Heart left ventricle (tissue), 13 donors: Measurements from ENCODE around the gene PLAU.

ENCODE experiments used
- POLR2A ChIP-seq, 2 donors: fragments of 450-650 bp; IDR thresholded peaks; one replicate each; pipeline ENCODE4 v1.6.1; 2017; ENCODE audit warnings: antibody characterized with exemption in 2 of 2, mild to moderate bottlenecking in 2 of 2, moderate library complexity in 2 of 2
- TF ChIP-seq, protein P1 (sequence below), 12 donors: fragments of 200-600 bp; sonication (generic) in 4 of 12; IDR thresholded peaks; one replicate each; pipeline versions ENCODE4 v1.5.0 to v1.8.0; 2018 to 2022; ENCODE audit warnings: antibody characterized with exemption in 12 of 12, mild to moderate bottlenecking in 5 of 12
- donor health status: ischemic (EF 13 %, LVEDD 7.1; RV severe dilation, severe dysfunction).
- donor health status: DM: no; HTN: yes; CAD: no.
- donor health status: DM: no; HTN: no; CAD: no.
- donor health status: ischemic (EF 25% LVEDD 6.9; RV normal size, moderate dysfunction).
- donor health status: ischemic (EF 25% LVEDD 5.7; RV mildly dilated, moderate dysfunction).
- donor health status: ischemic (EF 35%, LVEDD 5.7; RV mildly dilated, moderate dysfunction).
- donor health status: nonischemic (EF 11% LVEDD 7.7; RV severe dilation, severe dysfunction).
- donor health status: DM: yes; HTN: yes; CAD: no.
- donor health status: PGD.
- donor health status: ischemic (EF 29% LVEDD 5.4; RV normal size, mild dysfunction).
- donor health status: nonischemic (EF 23%, LVEDD 6.1; RV moderate dilation, normal function).

DNA sequence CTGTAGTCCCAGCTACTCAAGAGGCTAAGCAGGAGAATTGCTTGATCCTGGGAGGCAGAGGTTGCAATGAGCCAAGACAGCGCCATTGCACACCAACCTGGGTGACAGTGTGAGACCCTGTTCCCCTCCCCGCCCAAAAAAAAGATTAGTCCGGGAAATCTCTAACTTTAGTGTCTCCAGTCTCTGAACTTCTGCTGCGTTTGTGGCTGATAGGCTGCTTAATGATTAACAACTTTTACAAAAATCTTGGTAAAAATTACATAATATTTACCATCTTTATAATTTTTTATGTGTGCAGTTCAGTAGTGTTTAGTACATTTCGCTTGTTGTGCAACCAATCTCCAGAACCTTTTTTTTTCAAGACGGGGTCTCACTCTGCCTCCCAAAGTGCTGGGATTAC is 9.7 kb upstream of the PLAU start:
- TF ChIP-seq POLR2A (IDR thresholded peaks at IDR 0.05): no peak
- TF ChIP-seq, protein P1, sequence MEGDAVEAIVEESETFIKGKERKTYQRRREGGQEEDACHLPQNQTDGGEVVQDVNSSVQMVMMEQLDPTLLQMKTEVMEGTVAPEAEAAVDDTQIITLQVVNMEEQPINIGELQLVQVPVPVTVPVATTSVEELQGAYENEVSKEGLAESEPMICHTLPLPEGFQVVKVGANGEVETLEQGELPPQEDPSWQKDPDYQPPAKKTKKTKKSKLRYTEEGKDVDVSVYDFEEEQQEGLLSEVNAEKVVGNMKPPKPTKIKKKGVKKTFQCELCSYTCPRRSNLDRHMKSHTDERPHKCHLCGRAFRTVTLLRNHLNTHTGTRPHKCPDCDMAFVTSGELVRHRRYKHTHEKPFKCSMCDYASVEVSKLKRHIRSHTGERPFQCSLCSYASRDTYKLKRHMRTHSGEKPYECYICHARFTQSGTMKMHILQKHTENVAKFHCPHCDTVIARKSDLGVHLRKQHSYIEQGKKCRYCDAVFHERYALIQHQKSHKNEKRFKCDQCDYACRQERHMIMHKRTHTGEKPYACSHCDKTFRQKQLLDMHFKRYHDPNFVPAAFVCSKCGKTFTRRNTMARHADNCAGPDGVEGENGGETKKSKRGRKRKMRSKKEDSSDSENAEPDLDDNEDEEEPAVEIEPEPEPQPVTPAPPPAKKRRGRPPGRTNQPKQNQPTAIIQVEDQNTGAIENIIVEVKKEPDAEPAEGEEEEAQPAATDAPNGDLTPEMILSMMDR (IDR thresholded peaks at IDR 0.05): no peak
